ENCODE measurements around the gene UBE2L3.
"Not testable (repeated sequence)": the region's sequence is repeated elsewhere in the genome, so short reads cannot be mapped to it uniquely, and the experiment has no call there.

UBE2L3 gene

GRCh38 chr22:21603973-21604372 is 36.5 kb downstream of the UBE2L3 start:
- no peak for DNase-seq

- DNase-seq = no peak
Observed at GRCh38 chr22:21605887-21606564, 38.5 kb downstream of the UBE2L3 start.

- DNase-seq = no peak
Observed at GRCh38 chr22:21606775-21607174, 39.3 kb downstream of the UBE2L3 start.

GRCh38 chr22:21609556-21610157 is 42.1 kb downstream of the UBE2L3 start:
- not testable (repeated sequence) for DNase-seq

GRCh38 chr22:21611210-21611977 is 43.9 kb downstream of the UBE2L3 start:
- DNase-seq = no peak

GRCh38 chr22:21612858-21613257 is 45.3 kb downstream of the UBE2L3 start:
- no peak for DNase-seq

GRCh38 chr22:21613553-21614233 is 46.2 kb downstream of the UBE2L3 start:
- DNase-seq = no peak

GRCh38 chr22:21615731-21616130 is 48.2 kb downstream of the UBE2L3 start:
- no peak for DNase-seq

- not testable (repeated sequence) for DNase-seq
Observed at GRCh38 chr22:21617337-21617736, 49.8 kb downstream of the UBE2L3 start.

GRCh38 chr22:21621025-21621424 is 53.5 kb downstream of the UBE2L3 start:
- no peak for DNase-seq

GRCh38 chr22:21622011-21622918 is 54.8 kb downstream of the UBE2L3 start:
- no peak for DNase-seq

GRCh38 chr22:21622919-21623647 is 55.6 kb downstream of the UBE2L3 start:
- no peak for DNase-seq

GRCh38 chr22:21623648-21623970 is 56.1 kb downstream of the UBE2L3 start:
- DNase-seq = no peak

- DNase-seq = no peak
Observed at GRCh38 chr22:21624120-21624879, 56.8 kb downstream of the UBE2L3 start.

GRCh38 chr22:21624880-21625791 is 57.6 kb downstream of the UBE2L3 start:
- no peak for DNase-seq

GRCh38 chr22:21626073-21626734 is 58.7 kb downstream of the UBE2L3 start:
- no peak for DNase-seq

GRCh38 chr22:21626735-21627469 is 59.4 kb downstream of the UBE2L3 start:
- no peak for DNase-seq
